ENCODE measurements around the gene DUSP11. TPM values are rescaled to one million over a fixed set of nuclear protein-coding genes. Genes with fewer than 3 reads are reported as not detected.
A peak's percentile ranks its signal among the peaks of the same experiment; 100 is the strongest.

Gene DUSP11
- total and polyA plus RNA-seq, 9 of the 15 experiments (the other 6 are each of a cell fraction or from before 2014, with no cell fraction given): 20.7 to 79.8 (median 29.3) TPM

DNA sequence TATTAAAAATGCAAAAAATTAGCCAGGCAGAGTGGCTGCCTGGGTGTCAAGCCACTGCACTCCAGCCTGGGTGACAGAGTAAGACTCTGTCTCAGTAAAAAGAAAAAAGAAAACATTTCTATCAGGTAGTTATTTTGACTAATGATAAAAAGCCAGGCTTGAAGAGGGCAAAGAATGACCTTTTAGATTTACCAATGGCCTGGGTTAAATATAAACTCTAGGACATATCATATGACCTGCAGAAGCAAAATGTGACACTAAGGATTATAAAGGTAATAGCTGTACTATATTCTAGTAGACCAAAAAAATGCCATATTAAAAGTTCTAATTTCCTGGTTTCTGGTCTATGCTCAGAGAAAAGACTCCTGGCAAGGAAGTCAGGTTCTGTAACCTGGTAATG is 32.7 kb upstream of the DUSP11 start:
- intact Hi-C loops (cut with micrococcal nuclease) (no loop called here), in situ Hi-C loops (cut with MboI) (no loop called here)
- Histone ChIP-seq H3K27me3 (ENCODE audit: control insufficient read depth in 2 of 2, insufficient read depth in 2 of 2, low read length in 2 of 2) (no peaks in the 10 kb centered on the region), H3K27ac (ENCODE audit: extremely low read depth, low read depth, low read length) (peak overlapping the region; percentile 13; the same call in 1 of the 3 replicates), H3K4me3 (no peak overlapping the region), H3K4me2 (ENCODE audit: insufficient read depth, low read length) (peak overlapping the region; percentile 60; the same call in 1 of the 2 replicates), H3K9me1 (ENCODE audit: control insufficient read depth, insufficient read depth, low read length) (no peaks in the 10 kb centered on the region), H4K20me1 (replicated peaks; ENCODE audit: control insufficient read depth, insufficient read depth, low read length) (no peaks in the 10 kb centered on the region), H3K9ac (ENCODE audit: insufficient read depth in 1 of 2, low read depth in 2 of 2, low read length in 2 of 2) (0 out of 4 replicates have a peak overlapping the region, but pooled peaks of 1 of the 2 experiments have one; percentile 8), H2AFZ (ENCODE audit: low read depth, low read length) (peak overlapping the region; percentile 63), H3K4me1 (replicated peaks in 1 of 2; ENCODE audit: control insufficient read depth in 2 of 2, insufficient read depth in 2 of 2, low read length in 2 of 2) (peaks cover 0 to 14% of the 10 kb centered on the region in 2 experiments; a peak in 2 of 5 replicates), H3K79me2 (ENCODE audit: control insufficient read depth, insufficient read depth, low read length) (no peaks in the 10 kb centered on the region), H3K36me3 (ENCODE audit: control insufficient read depth, insufficient read depth, low read length) (no peaks in the 10 kb centered on the region), H3K9me3 (replicated peaks; ENCODE audit: control insufficient read depth, insufficient read depth, low read depth, low read length) (no peaks in the 10 kb centered on the region)
- ATAC-seq (peak; percentile 22; the same call in 1 of the 3 replicates), FAIRE-seq (no peak), DNase-seq (ENCODE audit: extremely low read depth in 1 of 4, low spot score in 3 of 4) (no peak)
- ChIA-PET POLR2A (interaction anchor here (0.9 to 1.4 kb wide), 2 partner anchors 10 to 214 kb away, joined by 3 to 6 read pairs; no protein-coding TSS in a partner anchor), CTCF (ENCODE audit: low intra/inter-chr PET ratio) (interaction anchor here (0.7 kb wide), 1 partner anchor 128 kb away, joined by 3 read pairs; no protein-coding TSS in a partner anchor)
- BruUV-seq (replicated peaks): no TSS peak
- TF ChIP-seq TCF3 (CRISPR knock-in tag; IDR thresholded peaks at IDR 0.05): no peak
- TF ChIP-seq ZNF696 (CRISPR knock-in tag; conservative IDR thresholded peaks at IDR 0.05): no peak
- TF ChIP-seq ASH1L (IDR thresholded peaks at IDR 0.05; ENCODE audit: borderline replicate concordance, low read depth, partially characterized antibody): no peak
- TF ChIP-seq, protein P1, sequence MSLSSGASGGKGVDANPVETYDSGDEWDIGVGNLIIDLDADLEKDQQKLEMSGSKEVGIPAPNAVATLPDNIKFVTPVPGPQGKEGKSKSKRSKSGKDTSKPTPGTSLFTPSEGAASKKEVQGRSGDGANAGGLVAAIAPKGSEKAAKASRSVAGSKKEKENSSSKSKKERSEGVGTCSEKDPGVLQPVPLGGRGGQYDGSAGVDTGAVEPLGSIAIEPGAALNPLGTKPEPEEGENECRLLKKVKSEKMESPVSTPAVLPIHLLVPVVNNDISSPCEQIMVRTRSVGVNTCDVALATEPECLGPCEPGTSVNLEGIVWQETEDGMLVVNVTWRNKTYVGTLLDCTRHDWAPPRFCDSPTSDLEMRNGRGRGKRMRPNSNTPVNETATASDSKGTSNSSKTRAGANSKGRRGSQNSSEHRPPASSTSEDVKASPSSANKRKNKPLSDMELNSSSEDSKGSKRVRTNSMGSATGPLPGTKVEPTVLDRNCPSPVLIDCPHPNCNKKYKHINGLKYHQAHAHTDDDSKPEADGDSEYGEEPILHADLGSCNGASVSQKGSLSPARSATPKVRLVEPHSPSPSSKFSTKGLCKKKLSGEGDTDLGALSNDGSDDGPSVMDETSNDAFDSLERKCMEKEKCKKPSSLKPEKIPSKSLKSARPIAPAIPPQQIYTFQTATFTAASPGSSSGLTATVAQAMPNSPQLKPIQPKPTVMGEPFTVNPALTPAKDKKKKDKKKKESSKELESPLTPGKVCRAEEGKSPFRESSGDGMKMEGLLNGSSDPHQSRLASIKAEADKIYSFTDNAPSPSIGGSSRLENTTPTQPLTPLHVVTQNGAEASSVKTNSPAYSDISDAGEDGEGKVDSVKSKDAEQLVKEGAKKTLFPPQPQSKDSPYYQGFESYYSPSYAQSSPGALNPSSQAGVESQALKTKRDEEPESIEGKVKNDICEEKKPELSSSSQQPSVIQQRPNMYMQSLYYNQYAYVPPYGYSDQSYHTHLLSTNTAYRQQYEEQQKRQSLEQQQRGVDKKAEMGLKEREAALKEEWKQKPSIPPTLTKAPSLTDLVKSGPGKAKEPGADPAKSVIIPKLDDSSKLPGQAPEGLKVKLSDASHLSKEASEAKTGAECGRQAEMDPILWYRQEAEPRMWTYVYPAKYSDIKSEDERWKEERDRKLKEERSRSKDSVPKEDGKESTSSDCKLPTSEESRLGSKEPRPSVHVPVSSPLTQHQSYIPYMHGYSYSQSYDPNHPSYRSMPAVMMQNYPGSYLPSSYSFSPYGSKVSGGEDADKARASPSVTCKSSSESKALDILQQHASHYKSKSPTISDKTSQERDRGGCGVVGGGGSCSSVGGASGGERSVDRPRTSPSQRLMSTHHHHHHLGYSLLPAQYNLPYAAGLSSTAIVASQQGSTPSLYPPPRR (CRISPR knock-in tag; IDR thresholded peaks at IDR 0.05; ENCODE audit: borderline replicate concordance): no peak
- no peak for TF ChIP-seq TCF7 (IDR thresholded peaks at IDR 0.05; ENCODE audit: borderline replicate concordance)
- no peak for TF ChIP-seq ZZZ3 (IDR thresholded peaks at IDR 0.05)
- no peak for TF ChIP-seq ZNF408 (CRISPR knock-in tag; IDR thresholded peaks at IDR 0.05; ENCODE audit: low read depth)
